Activated naive CD8-positive, alpha-beta T cell treated with anti-CD3 and anti-CD28 coated beads, Interleukin-2, amount 50 U/mL, for 24 hours (primary cell): ENCODE results near the gene DMPK.
A peak's percentile ranks its signal among the peaks of the same experiment; 100 is the strongest.
"Not testable (repeated sequence)": the region's sequence is repeated elsewhere in the genome, so short reads cannot be mapped to it uniquely, and the experiment has no call there.

Source experiments
- ATAC-seq: fragments of 150-1000 bp; cut with Tn5 transposase; one replicate; pipeline ENCODE4 v1.10.0; 2021
- DNase-seq: peaks from one replicate; pipeline ENCODE4 v3.0.0; 2021
- H3K27ac Mint-ChIP-seq: one replicate; pipeline ENCODE4 v1.8.0; 2021; ENCODE audit warnings: mild to moderate bottlenecking, mixed read lengths
- H3K27me3 Mint-ChIP-seq: one replicate; pipeline ENCODE4 v1.8.0; 2021; ENCODE audit warnings: mixed read lengths
- H3K36me3 Mint-ChIP-seq: one replicate; pipeline ENCODE4 v1.8.0; 2021; ENCODE audit warnings: low read depth, mixed read lengths
- H3K4me1 Mint-ChIP-seq: one replicate; pipeline ENCODE4 v1.8.0; 2021; ENCODE audit warnings: mixed read lengths
- H3K4me3 Mint-ChIP-seq: one replicate; pipeline ENCODE4 v1.8.0; 2021; ENCODE audit warnings: mild to moderate bottlenecking, moderate library complexity, mixed read lengths
- H3K9me3 Mint-ChIP-seq: one replicate; pipeline ENCODE4 v1.8.0; 2021; ENCODE audit warnings: mixed read lengths

Gene DMPK

DNA sequence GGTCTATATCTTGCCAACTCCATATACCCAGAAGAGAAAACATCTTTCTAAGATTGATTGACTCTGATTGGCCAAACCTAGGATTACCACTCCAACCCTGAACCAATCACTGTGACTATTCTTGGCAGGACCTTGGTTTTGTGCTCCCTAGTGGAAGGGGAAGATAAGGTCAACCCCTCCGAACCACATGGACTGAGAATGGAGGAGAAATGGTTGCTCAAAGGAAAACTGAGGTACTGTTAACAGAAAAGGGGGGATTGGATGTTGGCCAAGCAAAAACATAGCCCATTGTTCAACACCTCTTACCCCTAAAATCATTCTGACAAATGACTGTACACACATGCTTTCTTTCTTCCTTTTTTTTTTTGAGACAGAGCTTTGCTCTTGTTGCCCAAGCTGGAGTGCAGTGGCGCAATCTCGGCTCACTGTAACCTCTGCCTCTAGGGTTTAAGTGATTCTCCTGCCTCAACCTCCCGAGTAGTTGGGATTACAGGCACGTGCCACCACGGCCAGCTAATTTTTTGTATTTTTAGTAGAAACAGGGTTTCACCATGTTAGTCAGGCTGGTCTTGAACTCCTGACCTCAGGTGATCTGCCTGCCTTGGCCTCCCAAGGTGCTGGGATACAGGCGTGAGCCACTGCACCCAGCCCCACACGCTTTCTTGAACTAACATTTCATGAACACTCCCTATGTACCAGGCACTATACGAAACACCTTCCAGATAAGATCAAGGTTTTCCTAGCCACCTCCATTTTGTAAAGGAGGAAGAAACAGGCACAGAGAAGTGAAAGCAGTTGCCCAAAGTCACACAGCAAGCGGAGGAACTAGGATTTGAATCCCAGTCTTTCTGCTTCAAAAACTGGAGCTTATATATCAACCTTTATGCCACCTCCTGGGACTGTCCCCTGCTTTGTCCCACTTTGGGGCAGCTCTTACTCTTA, 42.5 kb downstream of the DMPK start:
- H3K9me3 Mint-ChIP-seq = no peaks in the 10 kb centered on the region
- no peak overlapping the region for H3K4me3 Mint-ChIP-seq
- no peaks in the 10 kb centered on the region for H3K4me1 Mint-ChIP-seq
- ATAC-seq (no peak), DNase-seq (no peak)
- H3K27me3 Mint-ChIP-seq = peaks cover 9% of the 10 kb centered on the region
- H3K27ac Mint-ChIP-seq = no peak overlapping the region
- no peaks in the 10 kb centered on the region for H3K36me3 Mint-ChIP-seq

DNA sequence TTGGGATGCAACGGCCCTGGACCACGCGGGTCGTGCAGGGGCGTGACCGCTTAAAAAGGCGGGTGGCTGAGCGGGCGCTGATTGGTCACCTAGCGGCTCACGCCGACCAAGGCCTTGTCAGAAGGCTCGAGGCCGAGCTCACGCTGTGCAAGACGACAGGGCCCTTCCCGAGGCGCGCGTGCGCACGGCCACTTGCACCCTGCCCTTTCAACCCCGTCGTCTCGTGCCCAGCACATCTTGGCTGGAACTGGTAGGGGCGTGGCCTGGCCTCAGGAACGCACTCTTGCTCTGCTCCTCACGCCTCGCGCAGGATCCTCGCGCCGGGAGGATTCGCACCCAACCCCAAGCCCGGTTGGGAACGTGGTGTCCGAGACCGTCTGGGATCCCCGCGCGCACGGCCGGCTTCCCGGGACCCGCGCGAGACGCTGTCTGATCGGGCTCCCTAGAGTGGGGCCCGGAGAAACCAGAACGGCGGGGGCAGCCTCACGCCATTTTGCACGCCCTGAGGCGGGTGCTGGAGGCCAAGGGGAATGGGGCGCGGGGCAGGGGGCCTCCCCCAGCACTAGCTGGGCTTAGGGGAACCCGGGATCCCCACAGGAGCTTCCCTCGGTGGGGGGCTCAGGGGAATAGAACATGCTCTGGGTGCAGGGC, 49.0 kb downstream of the DMPK start, which contains the start of gene MEIOSIN:
MEIOSIN (plus strand) TSS at position 280 of the 651 bp plus-strand sequence. CDS start 1,938 bp downstream, outside the sequence.
- H3K27ac Mint-ChIP-seq = no peak within 1 kb of the TSS

DNA sequence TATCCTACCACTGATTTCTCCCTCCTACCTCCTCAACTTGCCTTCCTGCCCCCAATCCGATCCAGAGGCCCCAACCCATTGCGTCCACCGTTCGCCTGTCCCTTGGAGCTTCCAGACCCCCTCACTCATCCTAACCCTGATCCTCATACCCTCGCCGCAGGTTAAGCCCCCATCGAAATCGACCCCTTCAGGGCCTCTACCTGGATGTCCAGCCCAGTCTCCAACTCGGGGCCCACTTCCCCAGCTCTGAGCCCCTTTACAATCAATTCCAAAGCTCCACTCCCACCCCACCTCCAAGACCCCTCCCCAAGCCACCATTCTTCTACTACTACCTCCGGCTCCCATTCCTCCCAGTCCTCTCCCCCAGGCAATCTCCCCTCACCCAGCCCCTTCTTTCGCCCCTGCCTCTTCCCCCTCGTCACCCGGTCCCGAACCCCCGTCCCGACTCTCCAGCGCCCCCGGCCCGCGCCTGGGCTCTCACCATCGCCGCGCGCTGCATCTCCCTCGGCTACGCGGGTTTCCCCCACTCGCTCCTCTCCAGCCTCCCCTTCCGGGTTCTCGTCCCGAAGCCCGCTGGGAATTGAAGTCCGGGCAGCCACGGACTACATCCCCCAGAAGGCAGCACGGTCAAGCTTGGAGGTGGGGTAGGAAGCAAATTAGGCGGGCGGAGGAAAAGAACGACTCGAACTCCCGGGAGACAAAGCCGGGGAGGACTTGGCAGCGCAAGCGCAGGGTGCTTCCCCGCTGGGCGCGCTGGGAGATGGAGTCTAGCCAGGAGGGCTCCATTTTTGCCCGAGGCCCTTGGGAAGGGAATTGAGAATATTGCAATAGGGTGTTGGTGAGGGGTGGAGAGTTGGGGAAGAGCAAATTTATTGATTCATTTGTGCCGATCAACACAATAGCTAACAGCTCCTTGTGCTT, 51.7 kb downstream of the DMPK start, which contains the start of gene FBXO46:
FBXO46 (minus strand) TSS at position 529 of the 921 bp plus-strand sequence. CDS start 17,401 bp downstream, outside the sequence.
- H3K9me3 Mint-ChIP-seq = no peaks in the 10 kb centered on the region
- H3K4me3 Mint-ChIP-seq = peak within 1 kb of the TSS; percentile 94
- ATAC-seq (peak; percentile 99), DNase-seq (peak; percentile 93)
- H3K36me3 Mint-ChIP-seq = no peaks in the 10 kb centered on the region
- peaks cover 20% of the 10 kb centered on the region for H3K4me1 Mint-ChIP-seq
- peak within 1 kb of the TSS; percentile 88 for H3K27ac Mint-ChIP-seq
- H3K27me3 Mint-ChIP-seq = no peaks in the 10 kb centered on the region

More for the DNA sequence above, 49.0 kb downstream of the DMPK start, which contains the start of gene MEIOSIN:
- no peaks in the 10 kb centered on the region for H3K9me3 Mint-ChIP-seq
- no peak within 1 kb of the TSS for H3K4me3 Mint-ChIP-seq
- no peaks in the 10 kb centered on the region for H3K36me3 Mint-ChIP-seq
- no peaks in the 10 kb centered on the region for H3K27me3 Mint-ChIP-seq
- no peak for ATAC-seq
- H3K4me1 Mint-ChIP-seq = peaks cover 17% of the 10 kb centered on the region
- DNase-seq = no peak

DNA sequence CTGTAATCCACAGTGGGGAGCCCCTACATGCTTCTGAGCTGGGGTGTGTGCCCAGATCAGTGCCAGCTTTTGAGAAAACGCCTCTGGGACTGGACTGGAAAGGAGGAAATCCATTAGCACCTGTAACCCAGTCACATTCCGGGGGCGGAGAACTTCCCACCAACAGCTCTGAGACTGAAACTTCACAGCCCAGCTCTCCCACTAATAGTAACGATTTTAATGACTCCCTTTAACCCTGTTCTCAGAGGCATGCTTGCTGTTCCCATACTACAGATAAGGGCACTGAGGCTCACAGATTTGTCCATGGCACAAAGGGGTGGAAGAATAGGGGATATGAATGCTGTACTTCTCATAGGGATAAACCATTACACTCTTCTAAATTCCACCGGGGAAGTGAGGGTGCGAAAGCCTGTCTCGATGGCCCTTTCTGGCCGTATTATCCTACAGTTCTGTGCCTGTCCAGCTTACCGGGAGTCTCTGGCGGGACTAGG, 52.4 kb downstream of the DMPK start:
- no peaks in the 10 kb centered on the region for H3K36me3 Mint-ChIP-seq
- H3K27me3 Mint-ChIP-seq = no peaks in the 10 kb centered on the region
- peak overlapping the region; percentile 94 for H3K4me3 Mint-ChIP-seq
- no peaks in the 10 kb centered on the region for H3K9me3 Mint-ChIP-seq
- H3K4me1 Mint-ChIP-seq = peaks cover 20% of the 10 kb centered on the region
- DNase-seq = peak; percentile 21
- ATAC-seq = no peak
- peak overlapping the region; percentile 88 for H3K27ac Mint-ChIP-seq

DNA sequence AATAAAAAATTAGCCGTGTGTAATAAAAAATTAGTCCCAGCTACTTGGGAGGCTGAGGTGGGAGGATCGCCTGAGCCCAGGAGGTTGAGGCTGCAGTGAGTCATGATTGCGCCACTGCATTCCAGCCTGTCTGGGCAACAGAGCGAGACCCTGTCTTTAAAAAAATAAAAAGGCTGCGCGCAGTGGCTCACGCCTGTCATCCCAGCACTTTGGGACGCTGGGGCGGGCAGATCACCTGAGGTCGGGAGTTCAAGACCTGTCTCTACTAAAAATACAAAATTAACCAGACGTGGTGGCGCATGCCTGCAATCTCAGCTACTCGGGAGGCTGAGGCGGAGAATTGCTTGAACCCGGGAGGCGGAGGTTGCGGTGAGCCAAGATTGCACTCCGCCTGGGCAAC, 53.6 kb downstream of the DMPK start:
- H3K9me3 Mint-ChIP-seq, DNase-seq, H3K27me3 Mint-ChIP-seq, H3K27ac Mint-ChIP-seq, ATAC-seq, H3K36me3 Mint-ChIP-seq, H3K4me3 Mint-ChIP-seq: not testable (repeated sequence)
- peaks cover 23% of the 10 kb centered on the region for H3K4me1 Mint-ChIP-seq

DNA sequence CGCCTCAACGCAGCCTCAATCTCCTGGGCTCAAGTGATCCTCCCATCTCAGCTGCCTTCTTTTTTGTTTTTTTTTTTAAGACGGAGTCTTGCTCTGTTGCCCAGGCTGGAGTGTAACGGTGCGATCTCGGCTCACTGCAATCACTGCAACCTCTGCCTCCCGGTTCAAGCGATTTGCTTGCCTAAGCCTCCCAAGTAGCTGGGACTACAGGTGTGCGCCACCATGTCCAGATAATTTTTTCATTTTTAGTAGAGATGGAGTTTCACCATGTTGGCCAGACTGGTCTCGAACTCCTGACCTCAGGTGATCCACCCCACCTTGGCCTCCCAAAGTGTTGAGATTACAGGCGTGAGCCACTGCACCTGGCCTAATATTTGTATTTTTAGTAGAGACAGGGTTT, 62.2 kb downstream of the DMPK start:
- ATAC-seq, H3K27ac Mint-ChIP-seq, DNase-seq, H3K4me3 Mint-ChIP-seq, H3K9me3 Mint-ChIP-seq, H3K27me3 Mint-ChIP-seq: not testable (repeated sequence)
- H3K36me3 Mint-ChIP-seq = peaks cover 30% of the 10 kb centered on the region
- H3K4me1 Mint-ChIP-seq = peaks cover 47% of the 10 kb centered on the region
